A673 (cell line): ENCODE data around the gene TMEM158. TPM values are rescaled to one million over a fixed set of nuclear protein-coding genes. Genes with fewer than 3 reads are reported as not detected.

ENCODE experiments used
- BruUV-seq: library from RNA; stranded (reverse); fragments of 400-500 nt; replicated peaks from 2 replicates; lab custom pipeline; 2021; lab: Mats Ljungman, UMichigan
- CTCF ChIA-PET: fragments of 300-600 bp; sonication (Branson Sonifier 250); formaldehyde crosslinking; loops from one replicate; lab custom pipeline; 2022; ENCODE audit warnings: antibody characterized with exemption; lab: Charles Lee
- POLR2A ChIA-PET: fragments of 300-600 bp; sonication (Branson Sonifier 250); formaldehyde crosslinking; loops from one replicate; lab custom pipeline; 2022; ENCODE audit warnings: antibody characterized with exemption; ENCODE audit not compliant: low non-redundant PET; lab: Charles Lee
- DNase-seq: peaks from one replicate; pipeline ENCODE4 v3.0.0-alpha.2; 2015; ENCODE audit warnings: low spot score
- H3K27ac ChIP-seq: fragments of 200-600 bp; sonication (generic); 2 replicates; pipeline ENCODE4 v1.5.1; 2016; ENCODE audit warnings: mixed run types, low read depth, mild to moderate bottlenecking, mixed read lengths, antibody characterized with exemption, low read length; ENCODE audit not compliant: poor library complexity, severe bottlenecking
- H3K27me3 ChIP-seq: fragments of 200-600 bp; sonication (generic); replicated peaks from 2 replicates; pipeline ENCODE4 v1.6.1; 2017; ENCODE audit warnings: mixed run types, low read depth, mild to moderate bottlenecking, mixed read lengths, antibody characterized with exemption, low read length; ENCODE audit not compliant: insufficient read depth, poor library complexity
- H3K36me3 ChIP-seq: fragments of 200-600 bp; sonication (generic); 2 replicates; pipeline ENCODE4 v1.6.1; 2016; ENCODE audit warnings: mixed run types, mild to moderate bottlenecking, mixed read lengths, antibody characterized with exemption, low read length; ENCODE audit not compliant: insufficient read depth, poor library complexity, severe bottlenecking
- H3K4me1 ChIP-seq: fragments of 200-600 bp; sonication (generic); 2 replicates; pipeline ENCODE4 v1.6.1; 2017; ENCODE audit warnings: mixed run types, mild to moderate bottlenecking, mixed read lengths, antibody characterized with exemption, low read length; ENCODE audit not compliant: insufficient read depth, poor library complexity, severe bottlenecking
- H3K4me3 ChIP-seq: fragments of 200-600 bp; sonication (generic); 2 replicates; pipeline ENCODE4 v1.5.1; 2016; ENCODE audit warnings: low read depth, mixed run types, mild to moderate bottlenecking, mixed read lengths, low read length; ENCODE audit not compliant: poor library complexity, severe bottlenecking
- H3K9me3 ChIP-seq: fragments of 200-600 bp; sonication (generic); 2 replicates; pipeline ENCODE4 v1.6.1; 2016; ENCODE audit warnings: mixed run types, low read depth, mild to moderate bottlenecking, mixed read lengths, antibody characterized with exemption, low read length; ENCODE audit not compliant: poor library complexity, severe bottlenecking
- EZH2 ChIP-seq: fragments of 200-600 bp; sonication (generic); IDR thresholded peaks from 2 replicates; pipeline ENCODE4 v1.6.1; 2017; ENCODE audit warnings: borderline replicate concordance, low read depth, mild to moderate bottlenecking, mixed read lengths, antibody characterized with exemption, low read length; ENCODE audit not compliant: poor library complexity, severe bottlenecking
- intact Hi-C: fragments of 100-400 bp; cut with micrococcal nuclease; formaldehyde crosslinking; loops from one replicate; pipeline ENCODE4 v1.10.0; 2022; ENCODE audit not compliant: unreplicated experiment
- total RNA-seq: library from RNA; stranded (reverse); gene quantifications from 2 replicates; pipeline ENCODE4 v1.2.3, GENCODE V29; 2021
- TF ChIP-seq, protein P1 (sequence below): fragments of 300-800, 200-600 bp; sonication (generic); conservative IDR thresholded peaks from 2 replicates; pipeline ENCODE4 v1.5.1; 2017; ENCODE audit warnings: low read depth, mild to moderate bottlenecking, antibody characterized with exemption, low read length, moderate library complexity, mixed read lengths

Gene TMEM158
- total RNA-seq, 1 experiment from 2014 or later: 6.1 TPM

DNA sequence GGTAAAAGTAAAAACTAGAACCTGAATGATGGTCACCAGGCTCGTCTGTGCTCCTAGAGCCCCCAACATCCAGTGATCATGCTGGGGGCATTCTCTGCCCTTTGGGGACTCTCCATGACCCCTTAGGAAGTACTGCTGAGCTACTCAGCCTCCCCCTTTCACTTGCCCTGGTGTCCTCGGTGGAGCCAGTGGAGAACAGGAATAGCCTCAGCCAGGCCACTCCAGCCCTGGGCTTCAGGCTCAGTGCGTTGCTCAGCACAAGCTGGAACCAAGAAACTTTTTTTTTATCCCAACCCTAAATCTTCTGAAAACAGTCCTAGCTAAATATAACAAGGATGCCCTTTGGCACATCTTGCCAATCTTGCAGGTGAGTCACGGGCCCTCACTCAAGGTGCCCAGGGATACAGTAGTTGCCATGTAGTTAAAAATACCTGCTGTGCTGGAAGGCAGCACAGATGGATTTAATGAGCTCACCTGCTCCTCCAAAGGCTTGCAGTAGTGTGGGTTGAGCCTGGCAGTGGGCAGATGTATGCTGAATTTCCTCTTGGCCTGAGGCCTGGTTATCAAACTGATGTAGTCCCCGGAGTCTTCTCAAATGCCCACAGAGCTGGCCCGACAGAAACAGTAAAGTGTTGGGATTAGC is 46.9 kb upstream of the TMEM158 start:
- H3K9me3 ChIP-seq: no peaks in the 10 kb centered on the region
- TF ChIP-seq, protein P1, sequence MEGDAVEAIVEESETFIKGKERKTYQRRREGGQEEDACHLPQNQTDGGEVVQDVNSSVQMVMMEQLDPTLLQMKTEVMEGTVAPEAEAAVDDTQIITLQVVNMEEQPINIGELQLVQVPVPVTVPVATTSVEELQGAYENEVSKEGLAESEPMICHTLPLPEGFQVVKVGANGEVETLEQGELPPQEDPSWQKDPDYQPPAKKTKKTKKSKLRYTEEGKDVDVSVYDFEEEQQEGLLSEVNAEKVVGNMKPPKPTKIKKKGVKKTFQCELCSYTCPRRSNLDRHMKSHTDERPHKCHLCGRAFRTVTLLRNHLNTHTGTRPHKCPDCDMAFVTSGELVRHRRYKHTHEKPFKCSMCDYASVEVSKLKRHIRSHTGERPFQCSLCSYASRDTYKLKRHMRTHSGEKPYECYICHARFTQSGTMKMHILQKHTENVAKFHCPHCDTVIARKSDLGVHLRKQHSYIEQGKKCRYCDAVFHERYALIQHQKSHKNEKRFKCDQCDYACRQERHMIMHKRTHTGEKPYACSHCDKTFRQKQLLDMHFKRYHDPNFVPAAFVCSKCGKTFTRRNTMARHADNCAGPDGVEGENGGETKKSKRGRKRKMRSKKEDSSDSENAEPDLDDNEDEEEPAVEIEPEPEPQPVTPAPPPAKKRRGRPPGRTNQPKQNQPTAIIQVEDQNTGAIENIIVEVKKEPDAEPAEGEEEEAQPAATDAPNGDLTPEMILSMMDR: no peak
- CTCF ChIA-PET: no interaction called here
- no peak for DNase-seq
- POLR2A ChIA-PET: no interaction called here
- H3K4me1 ChIP-seq: no peaks in the 10 kb centered on the region
- no peaks in the 10 kb centered on the region for H3K27me3 ChIP-seq
- H3K4me3 ChIP-seq: no peak overlapping the region
- no peak overlapping the region for H3K27ac ChIP-seq
- no peaks in the 10 kb centered on the region for H3K36me3 ChIP-seq
- no TSS peak for BruUV-seq
- intact Hi-C loops: no loop called here

DNA sequence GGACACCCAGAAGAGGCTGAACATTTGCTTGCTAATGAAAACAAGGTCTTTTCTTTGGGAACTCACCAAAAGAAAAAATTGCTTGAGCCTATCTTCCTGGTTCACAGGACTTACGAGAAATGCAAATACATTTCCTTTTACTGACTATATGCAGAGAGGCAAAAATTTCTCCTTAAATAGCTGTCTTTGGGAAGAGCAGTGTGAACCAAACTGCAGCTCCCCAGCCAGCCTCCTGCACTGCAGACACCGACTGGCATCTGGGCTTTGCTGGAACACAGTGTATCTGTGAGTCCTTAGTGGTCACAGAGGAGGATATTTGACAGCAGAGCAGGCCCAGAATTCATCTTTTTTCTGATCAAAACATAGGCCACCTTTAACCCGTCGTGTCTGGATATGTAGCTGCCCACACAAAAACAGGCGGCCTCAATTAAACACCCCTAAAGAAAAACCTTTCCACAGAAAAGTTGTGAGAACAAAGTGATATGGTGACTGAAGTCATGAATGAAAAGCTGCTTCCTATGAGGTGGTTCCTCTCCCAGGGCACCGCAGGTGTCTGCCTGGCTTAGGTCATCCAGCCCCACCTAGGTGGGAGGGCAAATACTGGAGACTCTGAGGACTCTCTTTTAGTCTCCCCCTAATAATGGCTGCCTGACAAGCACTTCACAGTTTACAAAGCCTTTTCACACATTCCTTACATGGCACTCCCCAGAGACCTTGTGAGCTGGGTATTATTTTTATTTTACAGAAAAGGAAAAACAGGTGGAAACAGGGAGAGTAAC is 46.1 kb upstream of the TMEM158 start:
- no peaks in the 10 kb centered on the region for H3K9me3 ChIP-seq
- no peaks in the 10 kb centered on the region for H3K27me3 ChIP-seq
- no TSS peak for BruUV-seq
- no peak for TF ChIP-seq EZH2
- TF ChIP-seq, protein P1: no peak
- ChIA-PET CTCF (no interaction called here), POLR2A (no interaction called here)
- H3K36me3 ChIP-seq: no peaks in the 10 kb centered on the region
- H3K4me3 ChIP-seq: no peak overlapping the region
- intact Hi-C loops: no loop called here
- no peak for DNase-seq
- H3K27ac ChIP-seq: no peak overlapping the region
- no peaks in the 10 kb centered on the region for H3K4me1 ChIP-seq

DNA sequence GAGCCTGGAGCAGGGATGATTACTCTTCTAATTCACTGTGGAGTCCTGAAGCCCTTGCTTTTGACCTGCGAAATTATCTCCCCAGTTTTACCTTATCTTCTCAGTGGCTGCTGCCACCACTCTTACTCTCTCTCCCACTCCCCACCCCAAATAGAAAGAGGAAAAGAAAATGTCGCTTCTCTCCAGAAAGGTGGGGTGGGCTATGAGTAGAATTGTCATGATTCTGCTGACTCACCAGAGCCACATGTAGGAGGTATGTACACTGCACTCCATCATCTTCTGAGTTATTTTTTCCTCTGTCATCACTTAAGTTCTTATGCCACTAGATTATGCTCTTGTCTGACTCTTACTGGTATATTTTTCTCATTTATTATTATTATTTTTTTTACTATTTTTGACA is 43.9 kb upstream of the TMEM158 start:
- BruUV-seq: no TSS peak
- Histone ChIP-seq H3K4me1 (no peaks in the 10 kb centered on the region), H3K36me3 (no peaks in the 10 kb centered on the region), H3K9me3 (no peaks in the 10 kb centered on the region), H3K4me3 (no peak overlapping the region), H3K27me3 (no peaks in the 10 kb centered on the region), H3K27ac (no peak overlapping the region)
- no peak for DNase-seq
- ChIA-PET POLR2A (no interaction called here), CTCF (no interaction called here)
- TF ChIP-seq, protein P1: no peak
- TF ChIP-seq EZH2: no peak
- intact Hi-C loops: no loop called here
